GM18508 (cell line): ENCODE data around the gene PARD6B.
"Not testable (repeated sequence)": the region's sequence is repeated elsewhere in the genome, so short reads cannot be mapped to it uniquely, and the experiment has no call there.

Experiments
- ATAC-seq: cut with Tn5 transposase; IDR thresholded peaks from one replicate; pipeline ENCODE4 v1.9.1; 2021; ENCODE audit warnings: moderate number of reproducible peaks; ENCODE audit not compliant: insufficient read depth, unreplicated experiment

The PARD6B gene

GRCh38 chr20:50743087-50743486 is 11.7 kb downstream of the PARD6B start:
- ATAC-seq, result no peak

GRCh38 chr20:50744143-50744792 is 12.9 kb downstream of the PARD6B start:
- no peak for ATAC-seq

GRCh38 chr20:50745634-50746137 is 14.3 kb downstream of the PARD6B start:
- ATAC-seq, result no peak

DNA sequence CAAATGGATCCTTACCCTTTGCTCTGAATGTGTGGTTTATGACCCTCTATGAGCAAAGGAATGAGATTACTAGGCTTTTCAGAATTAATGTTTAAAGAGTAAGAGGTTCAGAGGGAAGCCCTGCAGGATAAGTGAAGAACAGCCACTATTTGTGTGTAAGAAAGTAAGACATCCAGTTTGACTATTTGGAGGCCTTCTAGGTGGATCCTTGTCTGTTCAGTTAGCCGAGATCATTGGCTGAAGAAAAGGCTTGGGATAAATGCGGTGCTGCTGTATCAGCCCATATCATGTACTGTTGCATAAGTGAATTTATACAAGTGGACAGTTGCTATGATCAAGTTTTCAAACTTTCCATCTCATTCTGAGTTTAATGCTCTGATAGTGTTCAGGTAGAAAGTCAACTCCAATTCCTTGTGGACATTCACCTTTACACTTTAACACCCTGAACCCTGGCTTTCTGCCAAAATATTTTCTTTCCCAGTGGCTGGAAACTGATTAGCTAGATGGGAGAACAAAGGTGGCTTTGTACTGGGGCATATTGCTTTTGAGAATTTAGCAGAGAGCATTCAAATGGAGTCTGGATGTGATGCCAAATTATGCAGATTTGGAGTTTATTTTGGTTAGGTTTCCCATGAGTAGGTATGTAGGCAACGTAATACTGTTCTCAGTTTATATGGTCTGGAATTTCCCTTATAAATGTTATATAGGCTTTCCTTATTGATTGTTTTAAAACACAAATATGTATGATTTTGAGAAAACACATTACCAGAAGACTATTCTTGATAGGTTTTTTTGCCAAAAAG is 15.0 kb downstream of the PARD6B start:
- no peak for ATAC-seq

- no peak for ATAC-seq
Observed at GRCh38 chr20:50747275-50747674, 15.9 kb downstream of the PARD6B start.

DNA sequence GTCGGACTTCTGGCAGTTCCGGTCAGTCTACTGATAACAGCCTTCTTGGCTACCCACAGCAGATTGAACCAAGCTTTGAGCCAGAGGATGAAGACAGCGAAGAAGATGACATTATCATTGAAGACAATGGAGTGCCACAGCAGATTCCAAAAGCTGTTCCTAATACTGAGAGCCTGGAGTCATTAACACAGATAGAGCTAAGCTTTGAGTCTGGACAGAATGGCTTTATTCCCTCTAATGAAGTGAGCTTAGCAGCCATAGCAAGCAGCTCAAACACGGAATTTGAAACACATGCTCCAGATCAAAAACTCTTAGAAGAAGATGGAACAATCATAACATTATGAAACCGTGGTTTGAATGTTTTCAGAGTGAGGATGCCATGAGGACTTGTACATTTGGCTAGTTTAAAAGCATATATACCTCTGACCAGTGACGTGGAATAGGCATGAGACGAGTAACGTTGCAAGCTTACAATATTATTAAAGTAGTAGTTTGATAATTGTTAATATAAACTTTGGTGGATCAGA is 18.8 kb downstream of the PARD6B start:
- no peak for ATAC-seq

- no peak for ATAC-seq
Observed at GRCh38 chr20:50753152-50753551, 21.8 kb downstream of the PARD6B start.

DNA sequence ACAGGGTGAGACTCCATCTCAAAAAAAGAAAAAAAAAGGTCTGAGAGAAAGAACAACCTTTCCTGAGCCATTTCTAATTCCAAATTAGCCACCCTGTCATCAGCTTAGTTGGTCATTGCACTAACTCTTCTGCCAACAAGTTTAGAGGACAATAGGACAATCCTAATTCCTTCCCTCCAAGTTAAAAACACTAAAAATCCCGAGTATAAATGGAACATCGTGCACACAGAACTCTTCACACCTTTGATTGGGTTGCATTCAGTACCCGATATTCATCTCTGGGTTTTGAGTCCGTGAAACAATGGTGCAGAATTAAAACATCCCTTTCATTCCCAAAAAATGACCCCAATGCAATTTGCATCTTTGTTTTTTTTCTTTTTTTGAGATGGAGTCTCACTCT is 23.0 kb downstream of the PARD6B start:
- ATAC-seq, result no peak

- ATAC-seq, result no peak
Observed at GRCh38 chr20:50756447-50756846, 25.1 kb downstream of the PARD6B start.

DNA sequence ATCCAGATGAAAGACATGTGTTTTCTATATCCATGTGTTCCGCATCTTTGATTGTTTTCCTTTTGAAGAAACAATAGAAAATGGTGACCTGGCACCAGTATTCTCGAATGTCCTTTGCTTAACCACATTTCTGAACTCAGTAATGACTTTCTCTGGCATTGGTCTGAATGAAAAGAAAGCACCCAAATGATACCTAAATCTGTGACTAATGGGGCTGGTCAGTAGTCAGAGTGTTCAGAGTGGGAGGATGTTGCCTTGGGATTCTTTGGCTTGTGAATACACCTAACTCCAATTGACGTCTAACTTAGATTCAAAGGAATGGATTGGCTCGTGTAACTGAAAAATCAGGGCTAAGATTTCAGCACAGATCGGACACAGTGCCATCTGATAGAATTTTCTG is 27.1 kb downstream of the PARD6B start:
- no peak for ATAC-seq

GRCh38 chr20:50758992-50759391 is 27.6 kb downstream of the PARD6B start:
- no peak for ATAC-seq

GRCh38 chr20:50759678-50760077 is 28.3 kb downstream of the PARD6B start:
- ATAC-seq, result no peak

GRCh38 chr20:50762045-50762422 is 30.7 kb downstream of the PARD6B start:
- ATAC-seq, result no peak

- no peak for ATAC-seq
Observed at GRCh38 chr20:50762435-50763220, 31.2 kb downstream of the PARD6B start.

DNA sequence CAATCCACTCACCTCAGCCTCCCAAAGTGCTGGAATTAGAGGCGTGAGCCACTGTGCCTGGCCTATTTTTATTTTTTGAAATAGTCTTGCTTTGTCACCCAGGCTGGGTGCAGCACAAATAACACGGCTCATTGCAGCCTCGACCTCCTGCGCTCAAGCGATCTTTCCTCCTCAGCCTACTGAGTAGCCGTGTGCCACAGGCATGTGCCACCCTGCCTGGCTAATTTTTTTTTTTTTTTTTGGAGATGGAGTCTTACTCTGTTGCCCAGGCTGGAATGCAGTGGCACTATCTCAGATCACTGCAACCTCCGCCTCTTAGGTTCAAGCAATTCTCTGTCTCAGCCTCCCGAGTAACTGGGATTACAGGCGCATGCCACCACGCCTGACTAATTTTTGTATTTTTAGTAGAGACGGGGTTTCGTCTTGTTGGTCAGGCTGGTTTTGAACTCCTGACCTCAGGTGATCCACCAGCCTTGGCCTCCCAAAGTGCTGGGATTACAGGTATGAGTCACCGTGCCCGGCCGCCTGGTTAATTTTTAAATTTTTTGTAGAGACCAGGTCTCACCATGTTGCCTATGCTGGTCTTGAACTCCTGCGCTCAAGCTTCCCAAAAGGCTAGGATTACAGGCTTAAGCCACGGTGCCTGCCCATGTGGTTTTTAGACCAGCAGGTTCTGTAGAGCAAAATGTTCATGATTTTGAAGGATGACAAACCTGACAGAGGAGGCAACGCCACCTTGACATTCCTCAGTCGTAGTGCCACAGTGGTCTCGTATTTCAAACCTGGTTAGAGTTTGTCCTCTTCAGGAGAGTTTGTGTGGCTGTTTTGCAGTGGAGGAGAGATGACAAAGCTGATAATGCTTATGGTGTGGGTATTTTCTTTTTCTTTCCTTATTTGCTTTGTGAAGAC is 32.4 kb downstream of the PARD6B start:
- ATAC-seq, result not testable (repeated sequence)

- ATAC-seq, result not testable (repeated sequence)
Observed at GRCh38 chr20:50765251-50765650, 33.9 kb downstream of the PARD6B start.

- no peak for ATAC-seq
Observed at GRCh38 chr20:50765674-50766073, 34.3 kb downstream of the PARD6B start.

DNA sequence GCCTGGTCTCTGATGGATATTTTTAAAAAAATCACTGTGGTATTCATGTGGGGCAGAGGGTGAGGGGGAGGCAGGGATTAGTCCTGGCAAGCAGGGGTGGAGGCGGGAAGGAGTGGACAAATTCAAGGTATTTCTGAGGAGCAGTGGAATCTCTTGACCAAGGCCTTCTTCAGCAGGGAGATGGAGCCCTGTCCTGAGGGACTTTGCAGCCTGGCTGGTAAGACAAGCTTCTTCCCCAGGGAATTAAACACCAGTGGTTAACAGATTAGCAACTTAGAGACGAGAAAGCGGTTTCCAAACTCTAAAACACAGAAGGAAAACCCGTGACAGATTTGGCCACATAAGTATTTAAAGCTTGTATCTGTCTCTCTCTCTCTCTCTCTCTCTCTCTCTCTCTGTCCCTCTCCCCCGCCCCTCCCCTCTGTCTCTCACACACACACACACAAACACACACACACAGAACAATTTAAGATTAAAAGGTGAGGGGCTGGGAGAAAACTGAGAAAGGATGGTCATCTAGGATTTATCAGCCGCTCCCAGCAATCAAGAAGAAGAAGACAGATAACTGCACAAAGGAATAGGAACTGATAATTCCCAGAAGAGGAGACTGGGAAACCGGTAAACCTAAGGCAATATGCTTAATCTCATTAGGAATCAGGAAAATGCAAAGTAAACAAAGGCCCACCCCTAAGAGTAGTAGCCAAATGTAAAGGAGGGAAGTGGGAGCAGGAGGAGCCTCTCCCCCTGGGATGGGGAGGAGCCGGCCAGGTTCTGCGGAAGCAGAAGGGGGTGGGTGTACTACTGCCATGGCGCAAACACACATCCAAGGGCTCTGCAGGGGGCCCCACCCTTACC is 35.8 kb downstream of the PARD6B start:
- not testable (repeated sequence) for ATAC-seq

DNA sequence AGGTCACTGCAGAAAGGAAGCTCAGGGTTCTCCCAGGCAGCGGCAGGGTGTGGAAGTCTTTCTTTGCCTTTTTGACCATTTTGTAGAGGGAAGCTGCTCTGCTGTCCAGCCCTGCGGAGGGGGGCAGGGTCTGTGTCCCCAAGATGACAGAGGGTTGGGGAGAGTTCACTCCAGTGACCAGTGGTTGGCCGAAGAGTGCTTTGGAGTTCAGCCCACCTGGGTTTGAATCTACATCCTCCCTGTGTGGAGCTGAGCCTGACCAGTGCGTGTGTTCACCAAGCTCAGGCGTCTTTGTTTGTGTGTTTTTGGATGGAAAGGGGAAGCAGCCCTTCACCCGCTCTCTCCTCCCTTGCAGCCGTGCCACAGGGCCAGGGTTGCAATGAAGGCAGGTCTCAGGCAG is 37.6 kb downstream of the PARD6B start:
- not testable (repeated sequence) for ATAC-seq
